Fibroblast of skin of right quadriceps (primary cell): ENCODE results near the gene HCAR1.
"Not testable (repeated sequence)": the region's sequence is repeated elsewhere in the genome, so short reads cannot be mapped to it uniquely, and the experiment has no call there.

ENCODE experiments used
- DNase-seq: peaks from one replicate; pipeline ENCODE4 v3.0.0-alpha.2; 2013

Gene HCAR1

GRCh38 chr12:122730215-122731014, at the start of gene HCAR1:
Gene HCAR1, minus strand, starts transcription at chr12:122730844. Its CDS starts 505 bp downstream, at chr12:122730339.
- DNase-seq, result no peak

- no peak for DNase-seq
Measured at GRCh38 chr12:122757568-122757967, 26.9 kb upstream of the HCAR1 start.

- no peak for DNase-seq
Measured at GRCh38 chr12:122754790-122755189, 24.1 kb upstream of the HCAR1 start.

- no peak for DNase-seq
Measured at GRCh38 chr12:122753319-122753650, 22.6 kb upstream of the HCAR1 start.

- DNase-seq, result peak; percentile 97
Measured at GRCh38 chr12:122752464-122753318, 22.0 kb upstream of the HCAR1 start, which contains the start of gene DENR. Gene DENR, plus strand, starts transcription at chr12:122752824. Its CDS starts 878 bp downstream, at chr12:122753702.

GRCh38 chr12:122750781-122751515, 20.3 kb upstream of the HCAR1 start:
- DNase-seq, result not testable (repeated sequence)

GRCh38 chr12:122749569-122750332, 19.1 kb upstream of the HCAR1 start:
- no peak for DNase-seq

GRCh38 chr12:122747224-122748135, 16.8 kb upstream of the HCAR1 start:
- DNase-seq, result no peak

GRCh38 chr12:122743895-122744525, 13.4 kb upstream of the HCAR1 start:
- DNase-seq, result no peak

- no peak for DNase-seq
Measured at GRCh38 chr12:122740351-122740750, 9.7 kb upstream of the HCAR1 start.

- no peak for DNase-seq
Measured at GRCh38 chr12:122738571-122738970, 7.9 kb upstream of the HCAR1 start.

- no peak for DNase-seq
Measured at GRCh38 chr12:122732611-122733010, 2.0 kb upstream of the HCAR1 start.

- no peak for DNase-seq
Measured at GRCh38 chr12:122732170-122732569, 1.5 kb upstream of the HCAR1 start.

- DNase-seq, result no peak
Measured at GRCh38 chr12:122729583-122730214, 945 bp downstream of the HCAR1 start.

- no peak for DNase-seq
Measured at GRCh38 chr12:122726080-122726558, 4.5 kb downstream of the HCAR1 start.

GRCh38 chr12:122725452-122726079, 5.1 kb downstream of the HCAR1 start:
- DNase-seq, result no peak

GRCh38 chr12:122724641-122725243, 5.9 kb downstream of the HCAR1 start:
- DNase-seq, result no peak

- no peak for DNase-seq
Measured at GRCh38 chr12:122722387-122722786, 8.3 kb downstream of the HCAR1 start.

- no peak for DNase-seq
Measured at GRCh38 chr12:122721057-122721545, 9.5 kb downstream of the HCAR1 start.
